ENCODE data around the gene CA4.

GRCh38 chr17:60110586-60110985 lies 39.2 kb upstream of the CA4 start:
- TF ChIP-seq CTCF (IDR thresholded peaks at IDR 0.05) (no peak), REST (IDR thresholded peaks at IDR 0.05; ENCODE audit: insufficient read depth in 1 of 2, low read depth in 2 of 2, low read length in 1 of 2) (no peak), POLR2AphosphoS5 (IDR thresholded peaks at IDR 0.05; ENCODE audit: low read depth, low read length) (no peak), SIN3A (IDR thresholded peaks at IDR 0.05; ENCODE audit: borderline replicate concordance, insufficient read depth, low read depth, low read length) (no peak)

All from Panc1 (cell line).